ENCODE measurements around the gene CD8B. TPM values are rescaled to one million over a fixed set of nuclear protein-coding genes. Genes with fewer than 3 reads are reported as not detected.

Gene CD8B
- total RNA-seq, 1 donor from 2014 or later: 2.1 TPM

GRCh38 chr2:86781363-86781762 lies 80.3 kb downstream of the CD8B start:
- Histone ChIP-seq H3K36me3 (no peaks in the 10 kb centered on the region), H3K27me3 (no peaks in the 10 kb centered on the region), H3K27ac (no peak overlapping the region), H3K4me1 (no peaks in the 10 kb centered on the region), H3K9me3 (no peaks in the 10 kb centered on the region), H3K4me3 (no peak overlapping the region)
- ATAC-seq: no peak
- DNase-seq: no peak
- no peak for TF ChIP-seq CTCF (IDR thresholded peaks at IDR 0.05)
- intact Hi-C loops (cut with DNase I): no loop called here

- DNase-seq (no peak), ATAC-seq (no peak)
- intact Hi-C loops (cut with DNase I): no loop called here
Measured at GRCh38 chr2:86779971-86780370, 81.7 kb downstream of the CD8B start.

GRCh38 chr2:86778957-86779356 lies 82.7 kb downstream of the CD8B start:
- Histone ChIP-seq H3K4me1 (no peaks in the 10 kb centered on the region), H3K27ac (no peak overlapping the region), H3K9me3 (no peaks in the 10 kb centered on the region), H3K36me3 (peaks cover 16% of the 10 kb centered on the region), H3K4me3 (no peak overlapping the region), H3K27me3 (no peaks in the 10 kb centered on the region)
- intact Hi-C loops (cut with DNase I): no loop called here
- DNase-seq: no peak
- TF ChIP-seq CTCF (IDR thresholded peaks at IDR 0.05): no peak
- ATAC-seq: no peak

More at GRCh38 chr2:86779971-86780370, 81.7 kb downstream of the CD8B start:
- H3K4me3 ChIP-seq: no peak overlapping the region
- H3K4me1 ChIP-seq: no peaks in the 10 kb centered on the region
- H3K27ac ChIP-seq: no peak overlapping the region
- peaks cover 6% of the 10 kb centered on the region for H3K36me3 ChIP-seq
- no peaks in the 10 kb centered on the region for H3K9me3 ChIP-seq
- no peak for TF ChIP-seq CTCF (IDR thresholded peaks at IDR 0.05)
- H3K27me3 ChIP-seq: no peaks in the 10 kb centered on the region

GRCh38 chr2:86776532-86776931 lies 85.2 kb downstream of the CD8B start:
- Histone ChIP-seq H3K36me3 (peaks cover 41% of the 10 kb centered on the region), H3K9me3 (no peaks in the 10 kb centered on the region), H3K4me1 (no peaks in the 10 kb centered on the region), H3K27me3 (no peaks in the 10 kb centered on the region), H3K4me3 (no peak overlapping the region), H3K27ac (no peak overlapping the region)
- no peak for DNase-seq
- TF ChIP-seq CTCF (IDR thresholded peaks at IDR 0.05): no peak
- ATAC-seq: no peak
- intact Hi-C loops (cut with DNase I): no loop called here

- DNase-seq: no peak
- Histone ChIP-seq H3K9me3 (no peaks in the 10 kb centered on the region), H3K27ac (no peak overlapping the region), H3K4me3 (no peak overlapping the region), H3K4me1 (no peaks in the 10 kb centered on the region), H3K27me3 (no peaks in the 10 kb centered on the region), H3K36me3 (peaks cover 53% of the 10 kb centered on the region)
- ATAC-seq: no peak
- intact Hi-C loops (cut with DNase I): no loop called here
- no peak for TF ChIP-seq CTCF (IDR thresholded peaks at IDR 0.05)
Measured at GRCh38 chr2:86775338-86775737, 86.3 kb downstream of the CD8B start.

GRCh38 chr2:86774862-86775261 lies 86.8 kb downstream of the CD8B start:
- H3K4me3 ChIP-seq: no peak overlapping the region
- no peak for DNase-seq
- no peaks in the 10 kb centered on the region for H3K27me3 ChIP-seq
- H3K36me3 ChIP-seq: peaks cover 57% of the 10 kb centered on the region
- H3K4me1 ChIP-seq: no peaks in the 10 kb centered on the region
- no peak for TF ChIP-seq CTCF (IDR thresholded peaks at IDR 0.05)
- no peaks in the 10 kb centered on the region for H3K9me3 ChIP-seq
- intact Hi-C loops (cut with DNase I): no loop called here
- no peak for ATAC-seq
- H3K27ac ChIP-seq: no peak overlapping the region

Measured in upper lobe of right lung (tissue), 1 donor.